OCI-M1 (cell line): ENCODE data around the gene ACVR1.
"Not testable (repeated sequence)": the region's sequence is repeated elsewhere in the genome, so short reads cannot be mapped to it uniquely, and the experiment has no call there.

Experiments
- DNase-seq: peaks from one replicate; lab custom pipeline; 2025; lab: John Stamatoyannopoulos, UW

Gene ACVR1

DNA sequence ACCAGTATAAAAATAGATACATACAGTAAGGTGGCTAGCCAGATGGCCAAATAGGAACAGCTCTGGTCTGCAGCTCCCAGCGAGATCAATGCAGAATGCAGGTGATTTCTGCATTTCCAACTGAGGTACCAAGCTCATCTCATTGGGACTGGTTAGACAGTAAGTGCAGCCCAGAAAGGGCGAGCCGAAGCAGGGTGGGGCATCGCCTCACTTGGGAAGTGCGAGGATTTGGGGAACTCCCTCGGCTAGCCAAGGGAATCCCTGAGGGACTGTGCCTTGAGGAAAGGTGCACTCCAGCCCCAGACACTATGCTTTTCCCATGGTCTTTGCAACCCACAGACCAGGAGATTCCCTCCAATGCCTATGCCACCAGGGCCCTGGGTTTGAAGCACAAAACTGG, 172.0 kb downstream of the ACVR1 start:
- not testable (repeated sequence) for DNase-seq

DNA sequence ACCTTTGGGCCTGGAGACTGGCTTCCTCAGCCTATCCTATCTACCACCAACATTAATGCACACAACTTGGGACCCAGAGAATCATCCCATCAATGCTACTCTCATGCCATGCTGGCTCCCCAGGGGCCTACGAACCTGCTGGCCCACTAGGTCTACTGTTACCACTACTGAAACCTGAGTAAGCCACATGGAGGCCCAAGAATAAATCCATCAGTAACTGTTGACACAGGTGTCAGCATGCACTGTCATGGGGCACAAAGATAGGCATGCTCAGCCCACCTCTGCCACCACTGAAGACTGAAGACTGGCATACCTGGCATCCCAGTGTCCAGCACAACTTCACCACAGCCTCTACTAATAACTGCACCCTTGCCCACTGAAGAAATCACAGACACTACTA, 176.3 kb downstream of the ACVR1 start:
- DNase-seq, result no peak

DNA sequence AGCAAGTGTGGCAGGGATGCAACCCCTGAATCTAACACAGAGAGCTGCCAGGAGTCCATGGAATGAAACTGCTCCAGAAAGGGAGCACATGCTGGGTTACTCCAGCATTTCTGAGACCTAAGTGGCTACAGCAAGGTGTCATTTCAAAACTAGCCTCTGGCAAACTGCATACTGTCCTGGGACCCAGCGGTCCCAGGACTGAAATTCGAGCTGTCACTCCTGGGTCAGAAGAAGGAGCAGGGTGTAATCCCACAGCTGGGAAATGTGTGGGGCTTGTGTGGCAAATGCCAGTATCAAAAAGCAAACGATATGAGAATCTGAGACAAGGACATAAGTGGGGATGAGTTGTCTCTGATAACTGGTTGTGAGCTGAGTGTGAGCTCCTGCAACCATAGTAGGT, 177.1 kb downstream of the ACVR1 start:
- no peak for DNase-seq

DNA sequence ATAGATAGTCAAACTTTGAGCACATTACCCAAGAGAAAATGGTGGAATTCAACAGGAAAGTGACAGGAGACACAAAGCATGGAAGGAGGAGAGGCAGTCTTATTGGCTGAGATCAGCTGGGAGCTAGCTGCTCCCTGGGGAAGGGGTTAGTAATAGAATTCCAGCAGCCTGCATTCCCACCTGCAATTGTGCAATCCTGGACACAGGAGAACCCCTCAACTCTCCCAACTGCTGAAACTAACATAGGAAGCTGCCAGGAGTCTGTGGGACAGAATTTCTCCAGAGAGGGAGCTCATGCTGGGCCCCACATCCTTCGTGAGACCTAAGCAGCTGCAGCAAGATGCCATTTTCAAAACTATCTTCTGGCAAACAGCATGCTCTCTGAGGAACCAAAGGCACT, 177.7 kb downstream of the ACVR1 start:
- DNase-seq, result no peak

DNA sequence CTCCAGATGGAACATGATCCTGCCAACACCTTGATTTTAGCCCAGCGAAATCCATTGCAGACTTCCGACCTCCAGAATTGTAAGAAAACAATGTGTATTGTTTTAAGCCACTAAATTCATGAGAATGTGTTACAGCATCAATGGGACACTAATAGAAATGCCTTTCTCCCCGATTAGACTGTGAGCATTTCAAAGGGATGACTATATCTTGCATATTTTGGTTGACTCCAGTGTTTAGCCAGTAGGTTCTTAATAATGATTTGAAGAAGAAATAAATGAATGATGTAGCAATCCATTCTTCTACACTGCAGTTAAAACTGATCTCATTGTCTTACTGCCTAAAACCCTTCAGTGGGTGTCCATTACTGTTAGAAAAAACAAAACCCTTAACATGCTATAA, 180.1 kb downstream of the ACVR1 start:
- no peak for DNase-seq

DNA sequence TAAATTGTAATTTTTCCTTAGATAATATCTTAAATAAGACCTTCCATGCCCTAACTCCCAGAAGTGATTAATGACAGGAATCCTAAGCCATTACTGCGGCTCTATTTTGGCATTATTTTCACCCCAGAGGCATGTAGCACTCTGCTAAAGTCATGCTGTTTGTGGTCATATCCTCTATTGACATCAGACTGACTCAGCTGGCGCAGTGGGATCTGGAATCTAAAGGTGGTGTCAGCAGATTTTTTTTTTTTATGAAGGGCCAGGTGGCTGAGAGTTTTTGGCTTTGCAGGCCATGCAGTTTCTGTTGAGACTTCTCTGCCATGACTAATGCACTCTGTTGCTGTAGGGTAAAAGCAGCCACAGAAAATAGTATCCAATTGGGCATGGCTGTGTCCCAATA, 183.4 kb downstream of the ACVR1 start:
- DNase-seq, result no peak

DNA sequence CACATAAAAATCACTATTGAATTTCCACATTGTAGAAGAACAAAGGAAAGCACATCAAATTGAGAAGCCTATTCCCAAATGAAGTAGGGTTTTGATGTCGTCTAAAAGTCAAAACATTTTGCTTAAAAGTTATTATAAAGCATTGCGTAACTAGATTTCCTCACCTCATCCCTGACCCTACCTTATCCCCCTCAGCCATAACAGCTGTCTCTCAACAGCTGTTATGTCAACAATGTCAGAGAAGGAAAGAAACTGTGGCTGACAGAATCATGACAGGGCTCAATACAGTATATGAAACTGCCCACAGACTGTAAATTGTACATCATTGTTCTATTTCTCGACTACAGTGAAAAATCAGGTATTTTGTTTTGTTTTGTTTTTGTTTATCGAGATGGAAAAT, 184.4 kb downstream of the ACVR1 start:
- DNase-seq, result no peak

DNA sequence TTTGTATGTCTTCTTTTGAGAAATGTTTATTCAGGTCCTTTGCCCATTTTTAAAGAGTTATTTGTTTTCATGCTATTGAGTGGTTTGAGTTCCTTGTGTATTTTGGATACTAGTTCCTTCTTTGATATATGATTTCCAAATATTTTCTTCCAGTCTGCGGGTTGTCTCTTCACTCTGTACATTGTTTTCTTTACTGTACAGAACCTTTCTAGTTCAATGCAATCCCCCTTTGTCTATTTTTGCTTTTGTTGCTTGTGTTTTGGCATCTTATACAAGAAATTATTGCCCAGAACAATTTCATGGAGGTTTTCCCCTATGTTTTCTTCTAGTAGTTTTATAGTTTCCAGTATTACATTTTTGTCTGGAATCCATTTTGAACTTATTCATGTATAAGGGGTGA, 185.0 kb downstream of the ACVR1 start:
- no peak for DNase-seq
